COLO829 (cell line): ENCODE results near the gene SBNO2.
"Not testable (repeated sequence)": the region's sequence is repeated elsewhere in the genome, so short reads cannot be mapped to it uniquely, and the experiment has no call there.

ENCODE experiments used
- DNase-seq: peaks from one replicate; pipeline ENCODE4 v3.0.0; 2012; ENCODE audit warnings: low spot score

The SBNO2 gene

DNA sequence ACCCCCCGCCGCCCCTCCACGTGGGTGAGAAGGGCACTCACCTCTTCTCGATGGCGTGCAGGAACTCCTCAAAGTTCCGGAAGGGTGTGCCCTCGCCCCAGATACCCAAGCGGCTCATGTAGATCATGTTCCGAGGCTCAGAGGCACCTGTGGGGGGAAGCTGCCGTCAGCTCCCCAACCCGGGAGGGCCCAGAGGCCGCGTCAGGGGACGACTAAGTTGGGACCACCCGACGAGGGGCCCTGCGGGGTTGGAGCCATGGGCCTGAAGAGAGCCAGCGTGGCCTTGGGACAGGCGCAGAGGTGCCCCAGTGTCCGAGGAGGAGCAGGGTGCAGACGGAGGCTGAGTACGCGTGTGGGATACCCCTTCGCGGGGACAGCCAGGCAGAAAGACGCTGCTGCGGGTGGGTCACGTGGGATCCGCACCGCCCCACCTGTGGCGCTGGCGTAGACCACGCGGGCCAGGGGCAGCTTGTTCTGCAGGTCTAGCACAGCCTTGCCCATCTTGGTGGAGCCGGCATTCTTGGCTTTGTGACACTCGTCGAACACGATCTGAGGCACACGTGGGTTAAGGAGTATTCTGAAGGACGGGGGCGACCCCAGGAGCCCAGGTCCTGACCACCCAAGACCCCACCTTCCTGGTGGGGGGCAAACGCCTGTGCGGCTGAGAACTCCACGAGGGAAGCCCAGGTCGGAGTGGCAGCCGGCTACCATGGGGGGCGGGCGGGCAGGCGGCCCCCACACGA is 54.4 kb downstream of the SBNO2 start:
- no peak for DNase-seq

DNA sequence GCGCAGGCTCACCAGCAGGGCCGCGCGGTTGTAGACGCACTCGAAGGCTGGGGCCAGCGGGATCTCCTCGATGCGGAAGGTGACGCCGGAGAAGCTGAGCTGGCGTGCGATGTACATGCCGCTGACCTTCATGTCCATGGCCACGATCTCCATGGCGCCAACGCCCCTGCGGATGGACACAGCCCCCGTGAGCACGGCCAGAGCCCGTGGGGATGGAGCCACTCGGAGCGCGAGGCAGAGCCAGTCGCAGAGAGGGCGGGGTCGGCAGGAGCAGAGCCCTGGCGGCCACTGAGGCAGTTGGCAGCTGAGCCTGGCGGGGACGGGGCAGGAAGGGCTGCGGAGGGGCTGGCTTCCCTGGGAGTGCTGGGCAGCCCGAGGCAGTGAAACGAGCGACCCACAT is 55.1 kb downstream of the SBNO2 start:
- DNase-seq: no peak

DNA sequence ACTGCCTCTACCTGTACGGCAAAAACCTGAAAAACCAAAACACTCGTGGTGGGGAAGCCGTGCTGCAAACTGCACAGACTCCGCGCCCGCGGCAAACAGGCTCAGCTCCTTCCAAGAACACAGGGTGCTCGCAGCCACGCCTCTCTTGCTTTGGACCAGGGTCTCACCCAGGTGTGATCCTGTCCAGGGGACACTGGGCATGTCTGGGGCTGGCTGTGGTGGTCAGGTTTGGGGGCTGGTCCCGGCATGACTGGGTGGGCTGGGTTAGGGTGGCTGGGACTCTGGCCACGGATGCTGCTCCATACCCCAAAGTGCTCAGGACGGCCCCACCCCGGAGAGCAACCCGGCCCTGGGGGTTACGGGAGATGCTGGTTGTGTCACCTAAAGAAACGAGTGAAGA is 56.4 kb downstream of the SBNO2 start:
- no peak for DNase-seq

DNA sequence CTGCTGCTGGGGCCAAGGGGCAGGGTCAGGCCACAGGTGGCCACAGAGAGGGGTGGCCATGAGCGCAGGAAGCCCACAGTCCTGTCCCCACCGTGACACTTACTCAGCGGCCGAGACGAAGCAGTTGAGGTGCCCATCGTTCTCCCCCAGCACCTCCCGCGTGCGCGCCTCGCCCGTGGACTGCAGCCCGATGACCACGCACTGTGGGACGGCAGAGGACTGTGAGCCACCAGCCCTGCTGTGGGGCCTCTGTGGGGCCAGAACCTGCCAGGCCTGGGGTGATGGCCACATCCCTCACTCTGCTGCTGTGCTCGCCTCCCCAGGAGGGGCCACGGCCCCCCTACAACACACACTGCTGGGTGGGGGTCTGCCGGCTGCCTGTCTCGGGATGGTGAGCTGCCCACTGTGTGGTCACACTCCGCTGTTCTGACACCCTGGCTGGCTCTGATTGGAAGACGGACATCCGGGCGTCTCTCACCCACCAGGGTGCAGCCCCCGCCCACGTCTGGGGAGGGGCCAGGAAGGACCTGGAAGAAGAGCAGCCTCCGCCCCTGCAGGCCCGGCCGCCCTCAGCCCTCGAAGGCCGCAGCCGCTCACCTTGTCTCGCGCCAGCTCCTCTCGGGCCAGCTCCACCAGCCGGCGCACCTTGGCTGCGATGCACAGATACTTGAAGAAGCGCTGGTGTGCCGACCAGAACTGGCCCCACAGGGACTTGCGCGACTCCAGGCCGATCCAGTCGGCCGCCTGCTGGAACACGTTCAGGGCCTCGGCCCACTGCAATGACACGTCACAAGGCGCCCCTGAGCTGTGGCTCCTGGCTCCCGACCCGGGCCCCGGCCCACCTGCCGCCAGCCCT is 57.1 kb downstream of the SBNO2 start:
- no peak for DNase-seq

DNA sequence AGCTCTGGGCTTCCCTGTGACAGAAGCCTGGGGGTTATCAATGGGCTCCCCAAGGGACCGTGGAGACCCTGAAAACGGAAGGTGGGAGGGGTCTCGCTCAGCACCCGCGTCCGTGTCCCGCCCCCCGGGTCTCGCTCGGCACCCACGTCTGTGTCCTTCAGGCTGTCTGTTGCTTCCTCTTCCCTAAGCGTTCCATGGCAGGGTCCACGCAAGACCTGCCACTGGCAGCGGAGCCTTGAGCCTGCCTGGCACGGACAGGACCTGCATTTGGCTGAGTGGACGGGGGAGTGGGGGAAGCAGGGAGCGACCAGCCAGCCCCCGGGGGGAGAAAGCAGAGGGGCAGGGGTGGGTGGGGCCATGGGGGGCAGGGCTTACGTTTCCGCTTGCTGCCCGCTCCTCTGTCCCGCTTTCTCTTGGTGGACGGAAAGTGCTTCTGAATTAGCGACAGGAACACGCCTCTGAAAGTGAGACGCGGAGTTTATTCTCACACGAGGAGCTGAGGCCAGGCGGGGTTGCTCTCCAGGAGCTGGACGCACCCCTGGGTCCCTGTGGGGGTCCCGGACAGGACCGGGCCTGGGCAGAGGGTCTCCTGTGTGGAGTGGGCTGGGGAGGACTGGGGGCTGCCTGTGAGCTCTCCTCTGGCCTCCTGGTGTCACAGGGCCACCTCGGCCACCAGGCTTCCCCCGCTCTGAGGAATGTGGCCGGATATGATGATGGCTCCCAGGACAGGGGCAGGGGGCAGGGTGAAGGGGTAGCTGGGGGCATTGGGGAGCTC is 58.2 kb downstream of the SBNO2 start:
- DNase-seq: no peak

DNA sequence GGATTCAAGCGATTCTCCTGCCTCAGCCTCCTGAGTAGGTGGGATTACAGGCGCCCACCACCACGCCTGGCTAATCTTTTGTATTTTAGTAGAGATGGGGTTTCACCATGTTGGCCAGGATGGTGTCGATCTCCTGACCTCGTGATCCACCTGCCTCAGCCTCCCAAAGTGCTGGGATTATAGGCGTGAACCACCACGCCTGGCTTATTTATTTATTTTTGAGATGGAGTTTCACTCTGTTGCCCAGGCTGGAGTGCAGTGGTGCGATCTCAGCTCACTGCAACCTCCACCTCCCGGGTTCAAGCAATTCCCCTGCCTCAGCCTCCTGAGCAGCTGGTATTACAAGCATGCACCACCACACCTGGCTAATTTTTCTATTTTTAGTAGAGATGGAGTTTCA is 59.3 kb downstream of the SBNO2 start:
- DNase-seq: not testable (repeated sequence)

DNA sequence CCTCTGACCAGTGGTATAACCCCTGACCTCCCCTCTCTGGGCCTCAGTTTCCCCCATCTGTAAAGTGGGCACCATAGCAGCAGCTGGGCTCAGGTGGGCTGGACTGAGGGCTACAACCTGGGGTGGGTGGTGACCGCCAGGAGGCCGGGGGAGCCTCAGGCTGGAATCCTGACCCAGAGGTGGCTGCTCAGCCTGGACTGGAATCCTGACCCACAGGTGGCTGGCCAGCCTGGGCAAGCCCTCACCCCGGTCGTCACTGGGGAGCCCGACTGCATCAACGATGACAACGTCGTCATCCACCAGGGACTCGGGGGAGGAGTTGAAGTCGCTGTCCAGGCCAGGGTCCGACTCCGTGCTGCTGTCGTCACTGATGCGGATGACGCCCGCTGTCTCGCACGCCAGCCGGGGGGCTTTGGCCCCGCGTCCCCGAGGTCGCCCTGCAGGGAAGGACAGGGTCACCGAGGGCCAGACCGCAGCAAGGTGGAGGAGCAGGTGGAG is 60.0 kb downstream of the SBNO2 start:
- no peak for DNase-seq

DNA sequence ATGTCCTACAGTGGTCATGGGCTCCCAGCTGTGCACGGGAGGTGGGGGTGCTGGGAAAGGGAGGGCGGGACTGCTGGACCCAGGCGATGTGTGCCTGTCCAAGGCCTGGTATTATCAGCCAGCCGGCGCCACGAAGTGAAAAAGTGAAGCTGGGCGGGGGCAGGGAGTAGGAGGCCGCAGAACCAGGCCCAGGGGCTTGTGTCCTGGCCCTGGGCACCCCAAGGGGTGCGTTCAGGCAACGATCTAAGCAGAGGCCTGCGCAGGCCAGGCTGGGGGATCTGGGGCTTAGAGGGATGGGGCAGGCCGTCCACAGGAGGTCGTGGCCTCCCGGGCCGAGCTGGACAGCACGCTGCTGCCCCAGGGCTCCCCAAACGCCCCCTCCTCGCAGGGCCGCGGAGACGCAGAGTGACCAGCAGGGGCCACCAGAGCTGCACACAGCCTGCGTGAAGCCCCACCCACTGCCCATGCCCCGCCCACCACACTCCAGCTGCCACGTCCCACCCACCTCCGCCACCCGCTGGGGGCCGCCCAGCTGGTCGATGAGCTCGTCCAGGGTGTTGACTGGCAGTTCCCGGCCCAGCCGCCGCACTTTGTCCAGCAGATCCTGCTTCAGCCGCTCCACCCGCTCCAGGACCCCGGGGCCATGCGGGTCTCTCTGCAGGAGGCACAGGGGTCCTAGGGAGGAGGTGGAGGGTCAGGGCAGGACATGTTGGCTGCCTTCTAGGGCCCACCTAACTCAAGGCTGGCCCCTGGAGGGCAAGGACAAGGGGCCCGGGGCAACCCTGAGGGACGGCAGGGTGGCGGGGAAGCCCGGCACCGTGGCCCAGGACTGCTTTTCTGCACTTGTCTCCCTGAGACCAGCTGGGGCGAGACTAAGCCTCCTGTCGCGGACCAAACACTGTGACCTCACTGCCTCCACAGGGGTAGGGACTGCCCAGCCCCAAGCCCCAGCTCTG is 60.8 kb downstream of the SBNO2 start:
- peak; percentile 77 for DNase-seq

DNA sequence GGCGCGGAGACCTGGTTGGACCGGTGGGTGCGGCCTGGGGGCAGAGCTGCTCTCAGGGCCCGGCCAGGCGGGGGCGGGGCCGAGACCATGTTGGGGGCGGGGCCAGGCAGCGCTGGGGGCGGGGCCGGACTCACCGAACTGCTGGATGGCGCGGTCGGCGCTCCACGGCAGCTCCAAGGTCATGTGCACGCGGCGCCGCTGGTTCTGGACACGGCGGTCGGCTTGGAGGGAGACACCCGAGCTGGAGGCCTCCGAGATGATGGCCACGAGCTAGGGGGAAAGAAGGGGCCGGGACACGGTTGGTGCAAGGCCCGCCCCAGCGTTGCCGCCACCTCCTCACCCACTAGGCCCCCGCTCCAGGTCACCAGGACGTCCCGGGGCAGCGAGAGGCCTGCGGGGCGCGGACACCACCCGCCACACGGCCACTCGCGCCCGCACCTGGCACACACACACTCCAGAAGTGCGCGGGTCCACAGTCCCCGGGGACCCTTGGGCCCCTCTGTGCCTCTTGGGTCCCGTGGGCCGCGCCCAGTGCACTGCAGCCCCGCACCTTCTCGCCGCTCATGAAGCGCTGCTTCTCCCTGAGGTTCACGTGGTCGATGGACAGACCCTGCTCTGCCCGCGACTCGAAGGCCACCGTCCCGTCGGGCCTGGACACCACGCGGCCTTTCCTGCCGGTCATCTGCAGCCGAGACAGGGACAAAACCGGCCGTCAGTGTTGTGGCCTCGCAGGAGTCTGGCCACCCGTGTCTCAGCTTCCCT is 61.6 kb downstream of the SBNO2 start:
- no peak for DNase-seq

DNA sequence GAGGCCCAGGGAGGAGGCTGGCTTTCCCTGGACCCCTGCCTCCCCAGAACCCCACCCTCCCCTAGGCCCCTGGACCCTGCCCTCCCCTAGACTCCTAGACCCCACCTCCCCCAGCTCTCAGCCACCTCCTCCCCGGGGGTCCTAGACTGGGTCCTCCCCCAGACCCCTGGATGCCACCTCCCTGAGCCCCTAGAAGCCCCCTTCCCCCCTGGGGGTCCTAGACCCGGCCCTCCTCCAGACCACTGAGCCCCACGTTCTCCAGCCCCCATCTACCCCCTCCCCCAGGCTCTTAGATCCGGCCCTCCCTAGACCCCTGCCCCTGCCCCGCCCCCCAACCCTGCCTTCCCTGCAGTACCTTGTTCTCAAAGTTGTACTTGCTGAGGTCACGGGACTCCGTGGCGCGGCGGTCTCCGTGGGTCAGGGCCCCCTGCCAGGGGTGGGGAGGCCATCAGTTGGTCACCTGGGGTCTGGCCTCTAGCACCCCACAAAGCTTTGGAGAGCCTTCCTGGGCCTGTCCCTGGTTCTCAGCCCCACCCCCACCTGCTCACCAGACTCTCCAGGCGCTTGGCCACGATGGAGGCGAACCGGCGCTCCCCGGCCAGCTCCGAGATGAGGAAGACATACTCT is 62.3 kb downstream of the SBNO2 start:
- DNase-seq: no peak

DNA sequence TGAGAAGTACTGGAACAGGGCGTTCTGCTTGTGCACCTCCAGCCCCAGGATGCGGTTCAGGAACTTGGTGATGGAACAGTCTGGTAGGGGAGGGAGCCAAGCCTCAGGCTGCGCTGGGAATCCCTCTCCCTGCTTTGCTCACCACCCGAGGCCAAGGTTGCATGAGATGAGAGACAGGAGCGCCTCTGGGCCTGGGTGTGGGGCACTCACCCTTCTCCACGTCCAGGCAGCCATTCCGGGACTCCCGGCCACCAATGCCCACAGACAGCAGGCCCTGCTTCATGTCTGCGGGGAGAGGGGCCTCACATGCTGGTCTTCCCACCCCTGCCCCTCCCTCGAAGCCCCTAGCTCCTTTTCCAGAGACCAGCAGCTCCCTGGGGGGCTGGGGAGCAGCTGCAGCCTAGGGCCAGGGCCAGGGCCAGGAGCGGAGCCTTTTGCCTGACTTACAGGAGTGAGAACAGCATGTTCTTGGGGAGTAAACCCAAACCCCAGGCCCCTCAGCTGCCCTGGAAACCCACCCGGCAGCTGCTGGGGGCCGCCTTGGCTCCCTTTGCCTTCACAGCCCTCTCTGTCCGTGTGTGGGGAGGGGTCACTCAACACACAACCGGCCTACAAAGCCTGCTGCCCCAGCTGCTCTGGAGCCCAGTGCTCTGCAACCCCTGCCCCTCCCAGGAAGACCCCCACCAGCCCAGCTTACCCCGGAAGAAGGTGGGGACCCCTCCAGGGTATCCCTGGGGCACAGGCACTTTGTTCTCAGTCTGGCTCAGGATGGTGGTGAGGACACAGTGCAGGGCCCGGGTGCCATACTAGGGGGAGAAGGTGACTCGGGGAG is 63.0 kb downstream of the SBNO2 start:
- no peak for DNase-seq

DNA sequence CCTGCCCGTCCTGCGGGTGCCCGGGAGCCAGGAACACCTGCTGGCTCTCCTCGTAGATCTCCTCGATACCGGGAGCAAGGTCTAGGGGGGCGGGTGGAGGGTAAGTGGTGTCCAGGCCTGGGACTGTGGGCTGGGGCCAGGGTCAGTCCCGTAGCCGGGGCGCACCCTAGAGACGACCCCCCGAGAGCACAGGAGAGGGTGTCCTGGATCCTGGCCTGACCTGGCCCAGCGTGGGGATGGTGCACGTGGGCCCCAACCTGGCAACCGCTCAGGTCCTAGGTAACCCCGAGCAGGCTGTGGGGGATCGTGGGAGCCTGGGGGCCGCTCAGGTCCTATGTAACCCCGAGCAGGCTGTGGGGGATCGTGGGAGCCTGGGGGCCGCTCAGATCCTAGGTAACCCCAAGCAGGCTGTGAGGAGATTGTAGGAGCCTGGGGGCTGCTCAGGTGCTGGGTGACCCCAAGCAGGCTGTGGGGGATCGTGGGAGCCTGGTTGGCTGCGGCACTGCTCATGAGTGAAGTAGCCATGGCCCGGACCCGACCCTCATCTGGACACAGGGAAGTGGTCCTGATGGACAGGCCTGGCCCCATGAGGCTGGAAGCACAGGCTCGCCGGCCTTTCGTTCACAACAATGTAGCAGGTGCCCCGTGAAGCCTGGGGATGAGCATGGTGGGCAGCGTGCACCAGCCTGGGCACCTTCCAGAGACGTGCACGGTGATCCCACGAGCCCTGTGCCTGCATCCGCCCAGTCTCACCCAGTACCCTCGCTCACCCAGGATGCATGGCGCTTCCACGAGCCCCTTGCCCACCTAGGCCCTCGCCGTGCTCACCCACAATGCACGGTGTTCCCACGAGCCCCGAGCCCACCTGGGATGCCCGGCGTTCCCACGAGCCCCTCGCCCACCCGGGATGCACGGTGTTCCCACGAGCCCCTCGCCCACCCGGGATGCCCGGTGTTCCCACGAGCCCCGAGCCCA is 64.1 kb downstream of the SBNO2 start:
- DNase-seq: no peak

DNA sequence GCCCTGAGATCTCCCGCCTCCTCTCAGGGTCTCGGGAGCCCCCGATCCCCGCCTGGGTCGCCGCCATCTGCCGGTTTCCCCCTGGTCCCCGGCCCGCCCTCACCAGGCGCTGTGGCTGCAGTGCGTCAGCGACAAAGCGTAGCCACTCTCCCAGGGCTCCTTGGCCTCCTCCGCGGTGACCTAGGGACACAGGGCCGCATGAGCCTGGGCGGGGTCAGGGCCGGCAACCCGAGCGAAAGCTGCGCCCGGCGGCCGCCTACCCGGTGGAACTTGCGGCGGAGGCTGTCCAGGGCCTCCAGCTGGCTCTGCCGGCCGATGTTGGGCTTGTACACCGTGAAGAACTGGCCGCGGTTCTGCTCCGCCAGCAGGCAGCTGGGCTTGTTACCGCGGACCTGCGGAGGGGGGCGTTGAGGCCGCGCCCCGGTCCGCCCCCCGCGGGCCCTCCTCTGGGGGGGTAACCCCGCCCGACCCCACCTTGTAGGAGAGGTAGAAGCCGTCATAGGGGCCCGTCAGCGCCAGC is 65.0 kb downstream of the SBNO2 start:
- DNase-seq: no peak

DNA sequence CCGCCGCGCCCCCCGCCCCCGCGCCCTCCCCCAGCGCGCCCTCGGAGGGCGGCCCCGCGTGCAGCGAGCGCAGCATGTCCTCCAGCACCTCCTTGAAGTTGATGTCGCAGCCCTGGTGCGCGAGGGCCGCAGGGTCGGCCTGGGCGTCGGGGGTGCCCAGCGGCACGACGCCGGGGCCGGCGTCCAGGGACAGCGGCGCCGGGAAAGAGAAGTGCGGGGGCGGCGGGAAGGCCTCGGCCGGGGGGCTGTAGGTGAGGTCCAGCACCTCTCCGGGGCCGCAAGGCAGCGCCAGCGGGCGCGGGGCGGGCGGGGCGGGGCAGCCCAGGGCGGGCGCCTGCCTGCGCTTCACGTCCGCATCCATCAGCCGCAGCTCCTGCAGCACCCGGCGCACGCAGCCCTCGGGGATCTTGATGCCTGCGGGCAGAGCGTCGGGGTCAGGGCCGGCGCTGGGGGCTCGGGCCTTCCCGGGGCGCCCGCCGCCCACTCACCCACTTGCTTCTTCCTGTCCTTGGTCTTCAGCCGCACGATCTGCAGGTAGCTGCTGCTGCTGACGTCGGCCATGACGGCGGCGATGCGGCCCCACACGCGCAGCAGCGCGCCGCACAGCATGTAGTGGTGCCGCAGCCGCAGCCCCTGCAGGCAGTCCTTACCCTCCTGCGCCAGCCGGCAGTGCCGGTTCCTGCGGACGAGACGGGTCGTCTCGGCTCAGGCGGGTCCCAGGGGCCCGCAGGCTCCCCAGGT is 65.6 kb downstream of the SBNO2 start:
- DNase-seq: no peak

DNA sequence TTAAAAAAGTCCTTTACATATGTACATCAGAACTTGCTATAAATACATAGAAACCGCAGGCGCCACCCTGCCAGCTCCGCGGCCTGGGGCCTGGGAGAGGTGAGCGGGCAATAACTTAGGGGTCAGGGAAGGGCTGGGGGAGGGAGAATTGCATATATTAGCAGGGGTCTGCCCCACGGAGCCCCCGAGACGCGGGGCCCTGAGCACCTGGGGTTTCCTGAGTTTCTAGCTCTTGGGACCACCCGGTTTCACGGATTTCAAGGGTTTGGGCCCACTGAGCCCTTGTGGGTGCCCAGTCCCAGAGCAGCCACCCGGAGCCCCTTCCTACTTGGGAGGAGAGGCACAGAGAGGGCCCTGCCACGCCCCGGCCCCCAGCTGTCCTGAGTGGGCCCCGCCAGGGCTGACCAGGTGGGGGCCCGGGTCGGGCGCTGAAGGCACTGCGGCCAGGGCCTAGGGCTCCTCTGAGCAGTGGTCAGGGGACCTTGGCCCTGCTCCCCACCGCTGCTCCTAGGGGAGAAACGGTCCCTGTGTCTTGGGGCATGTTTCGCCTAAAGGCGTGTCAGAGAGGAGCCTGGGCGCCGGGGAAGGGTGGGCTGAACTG is 66.3 kb downstream of the SBNO2 start:
- no peak for DNase-seq

DNA sequence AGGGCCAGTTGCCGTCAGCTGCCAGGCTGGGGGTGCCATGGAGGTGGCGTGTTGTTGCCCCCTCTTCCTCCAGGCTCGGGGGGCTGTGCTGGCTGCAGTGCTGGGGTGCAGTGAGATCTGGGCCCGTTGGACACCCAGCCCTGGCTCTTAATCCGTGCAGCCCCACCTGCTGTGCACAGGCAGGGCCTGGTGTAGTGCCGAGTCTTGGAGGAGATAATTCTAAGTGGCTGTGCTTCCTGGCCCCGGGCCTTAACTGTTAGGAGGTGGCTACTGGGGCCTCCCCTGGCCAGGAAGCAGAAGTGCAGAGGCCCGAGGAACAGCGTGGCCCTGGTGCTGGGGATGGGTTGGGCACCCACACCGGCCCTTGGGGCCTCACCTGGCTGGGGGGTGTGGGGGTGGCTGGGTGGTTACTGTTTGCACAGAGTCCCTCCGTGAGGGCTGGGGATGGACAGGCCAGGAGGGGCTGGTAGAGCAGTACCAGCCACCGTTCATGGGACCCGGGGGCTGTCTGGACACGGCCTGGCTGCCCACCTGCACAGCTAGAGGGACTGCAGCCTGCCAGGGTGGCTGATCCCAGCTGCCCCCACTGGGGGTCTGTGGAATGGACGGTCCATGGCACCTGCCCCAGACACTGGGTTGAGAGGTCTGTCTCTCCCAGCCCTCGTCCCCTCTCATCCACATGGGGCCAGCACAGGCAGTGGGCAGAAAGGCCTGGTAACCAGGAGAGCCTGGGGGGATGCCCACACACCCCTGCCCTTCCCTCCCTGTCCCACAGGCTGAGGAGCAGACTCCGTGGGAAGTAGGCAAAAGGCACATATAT is 67.0 kb downstream of the SBNO2 start:
- DNase-seq: no peak
